Stimulated activated naive B cell treated with anti-CD40 and anti-IgM and Interleukin-4, amounts not matched to agents 10 μg/mL and 1 μg/mL and 100 μg/mL, for 72 hours (primary cell): ENCODE results near the gene LINGO1.

Experiments used
- ATAC-seq, 2 donors: fragments of 150-1000 bp; cut with Tn5 transposase; replicated peaks; 2 replicates each; pipeline ENCODE4 v1.10.0; 2021; ENCODE audit warnings: moderate library complexity in 1 of 2
- DNase-seq: peaks from one replicate; pipeline ENCODE4 v3.0.0; 2021
- H3K27ac Mint-ChIP-seq: one replicate; pipeline ENCODE4 v1.8.0; 2022; ENCODE audit warnings: mild to moderate bottlenecking, mixed read lengths
- H3K27me3 Mint-ChIP-seq, 2 donors: one replicate each; pipeline ENCODE4 v1.8.0; 2022; ENCODE audit warnings: mixed read lengths in 2 of 2
- H3K36me3 Mint-ChIP-seq, 2 donors: one replicate each; pipeline ENCODE4 v1.8.0; 2022; ENCODE audit warnings: mixed read lengths in 2 of 2, mild to moderate bottlenecking in 1 of 2
- H3K4me1 Mint-ChIP-seq, 2 donors: one replicate each; pipeline ENCODE4 v1.8.0; 2022; ENCODE audit warnings: mixed read lengths in 2 of 2, mild to moderate bottlenecking in 1 of 2
- H3K4me3 Mint-ChIP-seq, 2 donors: one replicate each; pipeline ENCODE4 v1.8.0; 2022; ENCODE audit warnings: mild to moderate bottlenecking in 2 of 2, mixed read lengths in 2 of 2, moderate library complexity in 1 of 2
- H3K9me3 Mint-ChIP-seq, 2 donors: one replicate each; pipeline ENCODE4 v1.8.0; 2022; ENCODE audit warnings: mixed read lengths in 2 of 2, mild to moderate bottlenecking in 1 of 2

Gene LINGO1, protein sequence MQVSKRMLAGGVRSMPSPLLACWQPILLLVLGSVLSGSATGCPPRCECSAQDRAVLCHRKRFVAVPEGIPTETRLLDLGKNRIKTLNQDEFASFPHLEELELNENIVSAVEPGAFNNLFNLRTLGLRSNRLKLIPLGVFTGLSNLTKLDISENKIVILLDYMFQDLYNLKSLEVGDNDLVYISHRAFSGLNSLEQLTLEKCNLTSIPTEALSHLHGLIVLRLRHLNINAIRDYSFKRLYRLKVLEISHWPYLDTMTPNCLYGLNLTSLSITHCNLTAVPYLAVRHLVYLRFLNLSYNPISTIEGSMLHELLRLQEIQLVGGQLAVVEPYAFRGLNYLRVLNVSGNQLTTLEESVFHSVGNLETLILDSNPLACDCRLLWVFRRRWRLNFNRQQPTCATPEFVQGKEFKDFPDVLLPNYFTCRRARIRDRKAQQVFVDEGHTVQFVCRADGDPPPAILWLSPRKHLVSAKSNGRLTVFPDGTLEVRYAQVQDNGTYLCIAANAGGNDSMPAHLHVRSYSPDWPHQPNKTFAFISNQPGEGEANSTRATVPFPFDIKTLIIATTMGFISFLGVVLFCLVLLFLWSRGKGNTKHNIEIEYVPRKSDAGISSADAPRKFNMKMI

DNA sequence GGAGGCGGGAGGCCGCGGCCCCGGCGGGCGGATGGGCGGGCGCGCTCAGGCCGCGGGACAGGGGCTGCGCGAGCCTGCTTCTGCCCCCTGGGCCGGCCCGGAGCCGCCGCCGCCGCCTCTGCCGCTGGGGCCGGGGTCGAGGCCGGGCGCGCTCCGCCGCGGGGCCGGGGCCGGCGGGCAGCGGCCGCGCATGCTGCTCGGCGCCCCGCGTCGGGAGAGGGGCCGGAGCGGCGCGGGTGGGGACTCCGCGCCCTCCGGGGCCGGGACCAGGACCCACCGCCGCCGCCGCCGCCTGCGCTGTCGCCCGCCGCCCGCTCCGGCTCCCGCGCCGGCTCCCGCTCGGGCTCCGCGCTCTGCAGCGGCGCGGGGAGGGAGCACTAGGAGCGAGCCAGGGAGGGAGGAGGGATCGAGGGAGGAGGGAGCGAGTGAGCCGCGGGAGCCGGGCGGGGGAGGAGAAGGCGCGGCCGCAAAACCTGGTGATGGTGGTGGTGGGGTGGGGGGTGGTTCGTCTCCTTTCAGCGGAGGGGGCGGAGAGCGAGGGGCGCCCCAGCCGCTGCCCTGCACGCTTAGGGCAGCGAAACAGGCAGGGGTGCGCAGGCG lies at the start of gene LINGO1:
TSS of gene LINGO1 (minus strand) at position 379 of the 600 bp plus-strand sequence. CDS start 597 bp downstream, outside the sequence.
- Mint-ChIP-seq H3K4me3 (peak within 1 kb of the TSS; percentile 75 to 76), H3K4me1 (peaks cover 9 to 14% of the 10 kb centered on the region in 2 donors), H3K9me3 (peaks cover 0 to 2% of the 10 kb centered on the region in 2 donors), H3K27me3 (peaks cover 63 to 74% of the 10 kb centered on the region in 2 donors), H3K36me3 (no peaks in the 10 kb centered on the region), H3K27ac (peak within 1 kb of the TSS; percentile 31)
- ATAC-seq (peak; percentile 1), DNase-seq (no peak)

DNA sequence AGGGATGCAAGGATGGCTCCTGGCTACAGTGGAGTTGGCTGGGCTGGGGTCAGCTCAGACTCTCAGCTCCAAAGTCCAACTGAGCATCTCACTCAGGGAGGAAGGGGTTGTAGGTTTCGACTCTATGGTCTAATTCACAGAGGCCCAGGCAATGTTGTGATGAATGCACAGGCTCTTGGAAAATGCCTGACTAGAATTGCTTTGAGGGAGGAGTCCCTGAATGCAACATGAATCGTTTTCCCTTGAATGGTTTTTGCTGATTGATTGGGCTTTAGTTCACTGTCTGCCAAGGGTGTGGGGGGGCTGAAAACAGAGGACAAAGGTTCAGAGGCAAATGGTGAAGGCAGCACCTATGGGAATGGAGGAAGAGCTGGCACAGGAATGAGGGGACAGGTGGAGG lies 48.6 kb upstream of the LINGO1 start:
- no peak for ATAC-seq
- no peak overlapping the region for H3K27ac Mint-ChIP-seq

DNA sequence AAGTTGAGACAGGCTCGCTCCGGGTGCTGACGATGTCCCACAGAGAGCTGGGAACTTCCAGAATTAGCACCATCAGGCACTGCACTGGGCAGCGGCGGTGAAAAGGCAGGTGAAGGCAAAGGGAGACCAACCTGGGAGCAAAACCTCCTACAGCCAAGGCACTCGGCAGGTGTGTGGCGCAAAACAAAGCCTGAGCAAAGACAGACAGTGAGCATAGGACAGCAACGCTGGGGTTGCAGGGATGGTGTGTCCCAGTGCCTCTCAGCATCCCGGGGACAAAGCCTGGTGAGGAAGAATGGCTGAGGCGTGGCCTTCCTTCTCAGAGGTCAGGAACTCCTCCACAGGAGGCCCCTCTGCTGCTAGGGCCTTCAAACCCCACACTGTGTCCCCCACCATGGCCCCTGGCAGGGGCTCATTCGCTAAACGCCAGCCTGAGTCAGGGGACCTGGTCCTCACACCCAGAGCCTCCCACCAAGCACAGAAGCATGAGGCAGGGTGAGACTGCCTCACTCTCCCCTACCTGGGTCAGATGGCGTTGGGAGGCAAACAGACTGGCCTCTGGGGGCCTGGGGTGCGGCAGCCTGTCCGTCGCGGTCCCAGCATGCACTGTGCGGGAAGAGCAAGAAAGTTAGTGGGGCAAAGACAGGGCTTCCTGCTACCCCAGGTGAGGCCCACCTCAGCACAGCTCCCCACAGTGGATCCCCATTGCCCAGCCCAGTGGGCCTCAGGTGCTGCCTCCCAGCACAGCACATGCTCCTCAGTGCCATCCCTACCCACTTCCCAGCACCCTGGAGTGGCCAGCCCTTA lies 44.1 kb upstream of the LINGO1 start:
- H3K27ac Mint-ChIP-seq = no peak overlapping the region
- H3K27me3 Mint-ChIP-seq = peaks cover 23 to 28% of the 10 kb centered on the region in 2 donors
- no peaks in the 10 kb centered on the region for H3K4me1 Mint-ChIP-seq
- DNase-seq = no peak
- H3K36me3 Mint-ChIP-seq = no peaks in the 10 kb centered on the region
- no peaks in the 10 kb centered on the region for H3K9me3 Mint-ChIP-seq
- no peak for ATAC-seq
- no peak overlapping the region for H3K4me3 Mint-ChIP-seq

More for the DNA sequence above, 48.6 kb upstream of the LINGO1 start:
- Mint-ChIP-seq H3K9me3 (no peaks in the 10 kb centered on the region), H3K4me3 (no peak overlapping the region), H3K4me1 (no peaks in the 10 kb centered on the region), H3K36me3 (no peaks in the 10 kb centered on the region), H3K27me3 (peaks cover 41 to 47% of the 10 kb centered on the region in 2 donors)
- no peak for DNase-seq

DNA sequence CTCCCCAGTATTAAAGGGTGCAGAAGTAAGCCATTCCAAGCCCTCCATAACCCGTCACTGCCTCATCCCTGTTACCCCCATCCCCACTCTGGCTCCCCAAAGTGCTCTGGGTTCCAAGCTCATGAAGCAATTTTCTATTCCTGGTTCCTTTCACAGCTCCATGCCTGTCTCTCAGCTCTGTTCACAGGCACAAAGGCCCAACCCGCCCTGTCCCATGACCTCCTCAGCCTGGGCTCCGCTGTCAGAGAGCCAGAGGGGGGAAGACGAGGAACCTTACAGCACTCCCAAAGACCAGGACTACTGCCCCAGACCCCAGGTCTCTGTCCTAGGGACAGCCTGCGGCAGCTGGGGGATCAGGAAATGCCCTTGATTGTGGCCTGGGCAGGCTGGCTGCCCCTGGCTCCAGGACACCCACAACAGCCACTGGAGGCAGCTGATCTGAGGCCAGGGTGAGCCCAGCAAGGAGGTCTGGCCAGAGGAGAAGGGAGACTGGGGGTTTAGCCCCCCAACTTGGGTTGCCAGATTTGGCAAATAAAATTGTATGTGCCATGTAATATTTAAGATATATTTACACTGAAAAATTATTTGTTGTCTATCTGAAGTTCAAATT lies 43.2 kb upstream of the LINGO1 start:
- Mint-ChIP-seq H3K4me1 (no peaks in the 10 kb centered on the region), H3K9me3 (no peaks in the 10 kb centered on the region), H3K4me3 (no peak overlapping the region), H3K36me3 (no peaks in the 10 kb centered on the region), H3K27ac (no peak overlapping the region), H3K27me3 (peaks cover 20 to 24% of the 10 kb centered on the region in 2 donors)
- DNase-seq (no peak), ATAC-seq (no peak)

DNA sequence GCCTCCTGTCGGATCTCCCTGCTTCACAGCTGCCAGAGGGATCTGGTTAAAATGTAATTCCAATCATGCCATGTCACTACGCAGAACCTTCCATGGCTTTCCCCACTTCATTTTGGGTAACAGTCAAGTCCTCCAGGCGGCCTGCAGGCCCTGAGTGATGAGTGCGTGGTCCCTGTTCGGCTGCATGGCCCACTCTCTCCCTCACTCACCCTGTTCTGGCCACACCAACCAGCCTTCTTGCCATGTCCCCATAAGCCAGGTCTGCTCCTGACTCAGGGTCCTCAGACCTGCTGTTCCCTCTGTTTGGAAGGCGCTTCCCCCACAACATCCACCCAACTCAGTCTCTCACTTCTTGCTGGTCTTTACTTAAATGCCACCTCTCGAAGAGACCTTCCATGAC lies 41.6 kb upstream of the LINGO1 start:
- no peak for ATAC-seq
- no peak overlapping the region for H3K4me3 Mint-ChIP-seq
- no peaks in the 10 kb centered on the region for H3K36me3 Mint-ChIP-seq
- no peak overlapping the region for H3K27ac Mint-ChIP-seq
- no peak for DNase-seq
- H3K4me1 Mint-ChIP-seq = no peaks in the 10 kb centered on the region
- H3K27me3 Mint-ChIP-seq = peaks cover 17% of the 10 kb centered on the region in 2 donors
- no peaks in the 10 kb centered on the region for H3K9me3 Mint-ChIP-seq

DNA sequence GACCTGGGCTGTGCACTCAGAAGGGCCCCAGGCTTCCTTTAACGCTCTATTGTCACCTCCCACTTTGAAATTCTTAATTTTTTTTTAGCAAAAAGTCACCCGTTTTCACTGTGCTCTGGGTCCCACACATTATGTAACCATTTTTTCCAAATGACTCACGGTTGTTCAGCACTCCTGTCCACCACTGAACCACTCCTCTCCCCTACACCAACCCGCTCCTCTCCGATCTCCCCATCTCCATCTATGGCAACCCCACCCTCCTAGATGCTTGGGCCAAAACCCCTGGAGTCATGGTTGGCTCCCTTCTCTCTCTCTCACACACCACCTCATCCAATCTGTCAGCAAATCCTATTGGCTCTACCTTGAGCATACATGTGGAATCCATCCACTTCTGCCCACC lies 41.2 kb upstream of the LINGO1 start:
- Mint-ChIP-seq H3K4me3 (no peak overlapping the region), H3K9me3 (no peaks in the 10 kb centered on the region), H3K36me3 (no peaks in the 10 kb centered on the region), H3K27me3 (peaks cover 19% of the 10 kb centered on the region in 2 donors), H3K4me1 (no peaks in the 10 kb centered on the region), H3K27ac (no peak overlapping the region)
- ATAC-seq = no peak
- no peak for DNase-seq

DNA sequence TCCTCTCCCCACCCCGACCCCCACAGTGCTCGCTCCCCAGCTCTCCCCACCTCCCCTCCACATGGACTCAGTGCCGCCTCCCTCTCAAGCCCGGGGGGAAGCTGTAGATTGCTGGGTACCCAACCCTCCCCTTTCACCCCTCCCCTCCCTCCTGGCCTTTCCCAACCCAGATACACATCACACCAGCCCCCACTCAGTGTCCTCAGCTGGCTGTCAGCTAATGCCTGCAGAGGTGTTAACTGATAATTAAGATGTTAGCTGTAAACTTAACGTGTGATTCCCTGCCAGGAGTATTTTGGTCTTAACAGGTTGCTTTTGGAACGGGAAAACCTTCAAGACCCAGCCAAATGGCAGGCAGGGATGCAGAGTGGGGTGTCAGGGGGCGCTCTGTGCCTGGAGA lies 39.4 kb upstream of the LINGO1 start:
- H3K36me3 Mint-ChIP-seq = no peaks in the 10 kb centered on the region
- ATAC-seq (no peak), DNase-seq (no peak)
- peaks cover 17 to 18% of the 10 kb centered on the region in 2 donors for H3K27me3 Mint-ChIP-seq
- no peaks in the 10 kb centered on the region for H3K9me3 Mint-ChIP-seq
- H3K27ac Mint-ChIP-seq = no peak overlapping the region
- H3K4me3 Mint-ChIP-seq = no peak overlapping the region
- no peaks in the 10 kb centered on the region for H3K4me1 Mint-ChIP-seq

DNA sequence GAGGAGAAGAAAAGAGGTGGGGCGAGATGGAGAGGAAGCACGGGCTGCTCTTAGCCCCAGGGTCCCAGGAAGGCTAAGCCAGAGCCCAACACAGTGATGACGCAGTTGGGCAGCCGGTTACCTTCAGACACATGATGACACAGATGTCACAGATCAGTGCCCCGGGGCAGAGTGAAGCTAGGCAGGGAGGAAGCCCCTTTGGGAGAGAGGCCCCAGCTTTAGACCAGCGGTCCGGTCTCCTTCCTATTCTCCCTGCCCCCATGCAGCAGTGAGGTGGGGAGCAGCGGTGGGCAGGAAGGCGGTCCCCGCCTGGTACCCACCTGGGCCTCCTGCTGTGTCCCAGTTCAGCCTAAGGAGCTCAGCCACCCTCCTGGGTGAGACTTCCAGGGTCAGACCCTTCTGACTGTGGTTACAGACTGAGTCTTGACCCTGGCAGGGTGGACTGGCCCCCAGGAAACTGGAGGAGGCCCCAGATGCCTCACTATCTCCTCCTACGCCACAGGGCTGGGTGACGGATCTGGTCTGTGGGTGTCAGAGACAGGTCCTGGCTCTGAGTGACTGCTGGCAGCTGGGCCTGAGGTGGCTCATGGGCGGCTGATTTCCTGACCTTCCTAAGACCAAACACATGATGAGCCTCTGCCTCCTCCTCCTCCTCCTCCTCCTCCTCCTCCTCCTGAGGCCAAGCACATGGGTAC lies 38.8 kb upstream of the LINGO1 start:
- no peaks in the 10 kb centered on the region for H3K36me3 Mint-ChIP-seq
- DNase-seq = no peak
- no peak overlapping the region for H3K27ac Mint-ChIP-seq
- no peaks in the 10 kb centered on the region for H3K9me3 Mint-ChIP-seq
- H3K4me1 Mint-ChIP-seq = no peaks in the 10 kb centered on the region
- no peak for ATAC-seq
- peaks cover 22 to 23% of the 10 kb centered on the region in 2 donors for H3K27me3 Mint-ChIP-seq
- H3K4me3 Mint-ChIP-seq = no peak overlapping the region

DNA sequence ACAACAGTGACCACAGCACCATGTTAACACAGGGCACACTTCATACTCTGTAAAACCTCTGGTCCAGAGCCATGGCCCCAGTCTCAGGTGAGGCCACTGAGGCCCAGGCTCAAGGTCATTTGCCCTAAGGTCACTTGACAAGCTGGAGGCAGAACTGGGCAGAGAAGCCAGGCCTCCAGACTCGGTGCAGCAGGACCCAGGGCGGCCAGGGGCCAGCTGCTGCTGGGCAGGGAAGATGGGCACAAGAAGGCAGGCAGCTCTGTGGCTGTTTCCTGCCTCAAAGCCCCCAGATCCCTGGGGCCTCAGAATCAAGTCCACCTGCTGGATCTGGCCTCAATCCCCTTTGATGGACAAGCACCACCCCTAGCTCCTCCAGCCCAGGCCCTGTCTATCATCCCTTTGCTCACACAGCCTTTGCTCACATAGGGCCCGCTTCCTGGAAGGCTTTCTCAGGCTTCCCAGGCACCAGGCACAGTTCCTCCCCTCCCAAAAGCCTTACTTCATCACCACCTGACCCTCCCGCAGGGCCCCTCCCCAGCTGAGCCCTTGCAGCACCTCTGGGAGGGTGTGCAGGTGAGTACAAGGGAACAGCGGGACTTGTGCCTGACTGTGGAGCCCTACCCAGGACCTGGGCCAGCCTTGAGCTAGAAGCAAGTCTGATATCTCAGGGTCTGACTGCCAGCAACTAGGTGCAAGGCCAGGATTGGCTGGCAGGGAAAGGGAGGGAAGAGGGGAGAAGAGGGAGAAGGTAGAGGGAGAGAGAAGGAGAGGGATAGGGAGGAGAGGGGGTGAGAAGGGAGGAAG lies 38.0 kb upstream of the LINGO1 start:
- Mint-ChIP-seq H3K27me3 (peaks cover 26 to 27% of the 10 kb centered on the region in 2 donors), H3K27ac (no peak overlapping the region), H3K9me3 (no peaks in the 10 kb centered on the region), H3K4me3 (no peak overlapping the region), H3K4me1 (peaks cover 0 to 1% of the 10 kb centered on the region in 2 donors), H3K36me3 (no peaks in the 10 kb centered on the region)
- ATAC-seq (no peak), DNase-seq (no peak)

DNA sequence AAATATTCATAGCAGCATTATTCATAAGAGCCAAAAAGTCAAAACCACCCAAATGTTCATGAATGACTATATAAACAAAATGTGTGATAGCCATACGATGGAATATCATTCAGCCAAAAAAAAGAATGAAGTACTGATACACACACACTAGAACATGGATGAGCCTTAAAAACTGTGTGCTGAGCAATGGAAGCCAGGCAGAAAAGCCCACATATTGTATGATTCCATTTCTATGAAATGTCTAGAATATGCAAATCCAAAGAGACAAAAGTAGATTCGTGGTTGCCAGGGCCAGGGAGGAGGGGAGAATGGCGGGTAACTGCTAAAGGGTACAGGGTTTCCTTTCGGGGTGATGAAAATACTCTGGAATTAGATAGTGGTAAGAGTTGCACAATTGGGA lies 37.2 kb upstream of the LINGO1 start:
- H3K9me3 Mint-ChIP-seq = no peaks in the 10 kb centered on the region
- H3K4me1 Mint-ChIP-seq = peaks cover 0 to 2% of the 10 kb centered on the region in 2 donors
- H3K36me3 Mint-ChIP-seq = no peaks in the 10 kb centered on the region
- ATAC-seq = no peak
- peaks cover 29 to 32% of the 10 kb centered on the region in 2 donors for H3K27me3 Mint-ChIP-seq
- no peak overlapping the region for H3K4me3 Mint-ChIP-seq
- DNase-seq = no peak
- no peak overlapping the region for H3K27ac Mint-ChIP-seq

DNA sequence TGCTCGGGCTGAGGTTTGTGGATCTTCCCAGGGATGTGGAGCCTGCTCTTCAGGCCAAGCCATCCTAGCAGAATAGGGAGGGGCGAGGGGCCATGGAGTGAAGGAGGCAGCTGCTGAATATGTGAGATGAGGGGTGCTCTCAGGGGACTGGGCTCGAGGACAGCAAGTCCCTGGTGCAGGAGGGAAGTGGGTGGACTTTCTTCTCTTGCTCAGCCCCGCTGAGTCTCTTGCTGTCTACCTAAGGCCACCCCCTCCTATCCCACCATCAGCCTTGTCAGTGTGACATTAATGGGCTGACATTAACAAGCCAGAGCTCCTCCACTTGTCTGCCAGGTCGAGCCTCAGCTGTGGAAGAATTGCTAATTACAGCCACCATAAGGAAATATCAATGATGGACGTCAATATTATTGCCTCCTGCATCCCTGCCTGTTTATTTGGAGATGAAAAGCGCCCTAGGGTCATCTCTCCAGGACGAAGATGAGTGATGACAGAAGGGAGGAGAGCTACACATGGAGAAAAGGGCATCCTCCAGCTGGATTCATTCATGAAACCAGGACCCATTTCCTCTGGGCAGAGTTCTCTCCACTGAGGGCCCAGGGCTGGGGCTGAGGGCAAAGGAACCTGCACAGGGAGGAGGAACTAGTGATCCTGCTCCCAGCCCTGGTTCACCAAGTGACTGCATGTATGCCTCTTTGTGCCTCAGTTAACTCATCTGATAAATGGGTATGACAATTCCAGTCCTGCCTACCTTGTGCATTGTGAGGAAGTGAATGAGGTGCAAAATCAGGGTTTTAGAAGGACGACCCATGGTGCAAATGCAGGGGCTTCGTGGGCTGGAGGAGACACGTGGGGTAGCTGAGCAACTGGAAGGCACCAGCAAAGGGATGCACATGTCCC lies 34.9 kb upstream of the LINGO1 start:
- Mint-ChIP-seq H3K9me3 (no peaks in the 10 kb centered on the region), H3K36me3 (no peaks in the 10 kb centered on the region), H3K4me1 (peaks cover 0 to 2% of the 10 kb centered on the region in 2 donors), H3K27me3 (peaks cover 29 to 33% of the 10 kb centered on the region in 2 donors), H3K27ac (no peak overlapping the region), H3K4me3 (no peak overlapping the region)
- ATAC-seq = no peak
- no peak for DNase-seq

DNA sequence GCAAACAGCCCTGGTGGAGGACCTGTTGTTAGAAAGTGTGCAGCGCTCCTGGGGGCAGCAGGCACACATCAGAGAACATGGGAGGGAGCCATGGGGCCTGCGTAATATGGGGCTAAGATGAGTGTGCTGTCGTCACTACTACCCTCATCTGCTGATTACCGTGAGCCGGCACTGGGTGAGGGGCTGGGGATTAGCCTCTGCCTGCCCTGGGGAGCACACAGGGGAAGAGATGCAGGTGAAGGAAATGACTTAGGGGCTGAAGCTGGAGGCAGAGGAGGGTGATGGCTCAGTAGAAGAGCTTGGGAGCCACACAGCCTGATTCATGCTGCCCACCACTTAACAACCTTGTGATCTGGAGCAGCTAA lies 33.6 kb upstream of the LINGO1 start:
- no peaks in the 10 kb centered on the region for H3K36me3 Mint-ChIP-seq
- H3K27ac Mint-ChIP-seq = no peak overlapping the region
- DNase-seq (no peak), ATAC-seq (no peak)
- peaks cover 0 to 2% of the 10 kb centered on the region in 2 donors for H3K4me1 Mint-ChIP-seq
- H3K9me3 Mint-ChIP-seq = no peaks in the 10 kb centered on the region
- H3K4me3 Mint-ChIP-seq = no peak overlapping the region
- H3K27me3 Mint-ChIP-seq = peaks cover 32 to 37% of the 10 kb centered on the region in 2 donors
